Activated T-cell treated with anti-CD3 and anti-CD28 coated beads for 4 hours (primary cell): ENCODE measurements around the gene PUSL1.
"Not testable (repeated sequence)": the region's sequence is repeated elsewhere in the genome, so short reads cannot be mapped to it uniquely, and the experiment has no call there.

Experiments used
- DNase-seq: peaks from one replicate; pipeline ENCODE4 v3.0.0-alpha.2; 2020

PUSL1 gene

DNA sequence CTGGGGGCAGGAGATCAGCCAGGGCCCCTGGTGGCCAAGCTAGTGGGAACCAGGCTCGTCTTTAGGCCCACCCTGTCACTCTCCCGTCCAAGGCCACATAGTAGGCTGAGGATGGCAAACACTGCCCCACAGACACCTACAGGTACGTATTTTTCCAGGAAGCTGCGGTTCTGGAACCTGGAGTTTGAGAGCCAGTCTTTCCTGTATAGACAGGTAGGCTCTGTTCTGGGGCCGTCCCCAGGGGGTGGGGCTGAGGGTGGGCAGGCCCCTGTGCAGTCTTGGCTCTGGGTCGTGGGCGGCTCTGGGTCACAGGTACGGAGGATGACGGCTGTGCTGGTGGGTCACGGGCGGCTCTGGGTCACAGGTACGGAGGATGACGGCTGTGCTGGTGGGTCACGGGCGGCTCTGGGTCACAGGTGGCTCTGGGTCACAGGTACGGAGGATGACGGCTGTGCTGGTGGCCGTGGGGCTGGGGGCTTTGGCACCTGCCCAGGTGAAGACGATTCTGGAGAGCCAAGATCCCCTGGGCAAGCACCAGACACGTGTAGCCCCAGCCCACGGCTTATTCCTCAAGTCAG, 2.2 kb downstream of the PUSL1 start:
- DNase-seq: no peak

DNA sequence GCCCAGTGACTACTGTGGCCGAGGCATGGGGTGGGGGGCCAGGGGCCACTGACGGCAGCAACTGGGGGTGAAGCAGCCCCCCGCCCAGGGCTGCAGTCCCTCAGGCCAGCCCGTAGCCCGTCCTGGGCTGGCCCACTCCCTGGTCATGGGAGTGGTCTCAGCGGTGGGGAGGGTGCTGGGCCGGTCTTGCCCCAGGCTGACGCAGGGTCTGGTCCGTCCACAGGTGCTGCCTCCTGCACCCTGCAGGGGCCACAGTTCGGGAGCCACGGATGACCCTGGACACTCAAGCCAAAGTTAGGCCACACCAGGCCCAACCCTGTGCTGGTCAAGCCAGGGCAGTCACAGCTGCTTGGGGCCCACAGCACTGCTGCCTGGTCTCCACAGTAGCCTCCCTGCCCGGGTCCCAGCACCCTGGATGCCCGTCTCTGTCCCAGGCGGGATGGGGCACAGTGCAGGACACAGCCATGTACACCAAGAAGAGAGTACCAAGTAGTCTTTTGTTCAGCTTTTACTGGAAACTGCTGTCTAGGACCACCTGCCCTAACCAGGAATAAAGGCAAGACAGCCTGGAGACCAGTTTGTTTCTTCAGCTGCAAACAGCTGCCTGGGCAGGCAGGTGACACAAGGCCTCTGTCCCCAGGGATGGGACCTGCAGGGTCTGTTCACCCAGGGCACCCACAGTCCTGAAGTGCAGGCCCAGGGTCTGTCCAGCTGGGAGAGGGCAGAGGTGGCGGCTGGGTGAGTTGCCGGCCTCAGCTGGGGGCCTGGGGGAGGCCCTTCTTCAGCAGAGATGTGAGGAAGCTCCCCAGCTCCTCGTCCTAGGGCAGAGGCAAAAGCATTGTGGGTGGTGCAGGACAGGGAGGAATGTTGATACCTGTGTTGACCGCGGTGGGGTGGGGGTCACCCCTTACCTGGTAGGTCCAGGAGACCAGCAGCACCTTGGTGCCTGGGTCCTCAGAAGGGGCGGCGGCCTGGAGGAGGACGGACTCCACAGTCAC, 3.0 kb downstream of the PUSL1 start:
- DNase-seq: no peak

DNA sequence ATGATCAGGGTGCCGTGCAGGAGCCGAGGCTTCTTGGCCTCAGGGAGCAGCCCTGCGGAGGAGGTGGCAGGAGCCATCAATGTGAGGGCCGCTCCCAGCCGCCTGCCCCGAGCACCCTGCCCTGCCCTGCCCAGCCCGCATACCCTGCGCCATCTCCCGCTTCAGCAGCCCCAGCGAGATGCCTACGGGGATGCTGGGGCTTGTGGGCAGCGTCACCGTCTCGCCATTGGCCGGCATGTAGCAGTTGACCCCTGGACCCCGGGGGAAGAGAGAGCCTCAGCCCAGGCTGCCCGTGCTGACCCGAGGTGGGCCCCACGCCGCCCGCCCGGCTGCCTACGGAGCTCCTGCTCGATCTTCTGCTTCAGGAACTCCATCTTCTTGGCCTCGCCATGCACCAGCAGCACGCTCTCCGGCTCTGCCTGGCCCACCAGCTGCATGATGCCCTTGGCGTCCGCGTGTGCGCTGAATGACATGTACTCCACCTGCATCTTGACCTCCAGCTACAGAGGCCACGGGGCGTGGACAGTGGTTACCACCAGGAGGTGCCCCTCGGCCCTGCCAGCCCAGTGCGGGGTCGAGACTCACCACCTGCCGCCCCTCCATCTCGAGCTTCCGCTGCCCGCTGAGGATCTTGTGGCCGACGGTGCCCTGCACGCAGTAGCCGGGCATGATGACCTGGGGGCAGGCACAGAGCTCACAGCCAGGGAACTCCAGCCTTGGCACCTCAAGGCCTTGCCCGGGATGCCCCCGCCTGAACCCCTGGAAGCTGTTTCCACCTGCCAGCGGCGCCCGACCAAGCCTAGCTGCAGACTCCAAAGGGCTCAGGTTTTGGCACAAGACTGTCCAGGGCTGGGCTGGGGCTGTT, 4.3 kb downstream of the PUSL1 start:
- no peak for DNase-seq

DNA sequence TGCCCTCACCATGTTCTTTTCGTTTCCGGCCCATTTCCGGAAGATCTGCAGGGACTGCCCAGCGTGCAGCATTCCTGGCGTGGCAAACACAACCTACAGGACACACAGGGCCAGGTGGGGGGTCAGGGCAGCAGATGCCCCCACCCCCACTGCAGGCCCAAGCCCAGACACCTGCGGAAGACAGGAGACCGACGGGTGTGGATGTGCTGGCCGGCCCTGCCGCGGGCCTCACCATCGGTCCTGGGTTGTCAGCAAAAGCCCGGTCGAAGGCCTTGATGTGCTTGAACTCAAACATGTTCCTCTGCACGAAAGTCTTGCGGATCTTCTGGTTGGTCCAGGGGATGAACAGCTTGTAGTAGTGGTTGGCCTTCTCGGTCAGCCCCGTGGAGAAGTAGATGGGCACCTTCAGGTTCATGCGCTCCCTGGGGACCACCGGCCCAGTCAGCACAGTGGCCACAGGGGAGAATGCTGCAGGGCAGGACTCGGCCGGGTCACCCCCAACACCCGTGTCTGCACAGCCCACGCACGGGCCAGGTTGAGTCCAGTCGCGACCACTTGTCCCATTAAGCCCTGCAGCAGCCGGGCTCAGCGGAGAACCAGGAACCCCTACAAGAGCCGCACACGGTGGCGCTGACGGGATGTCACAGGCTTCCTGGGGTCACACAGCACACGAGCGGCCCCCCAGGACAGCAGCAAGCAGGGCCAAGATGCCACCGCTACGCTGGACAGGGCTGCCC, 5.3 kb downstream of the PUSL1 start:
- DNase-seq: no peak

DNA sequence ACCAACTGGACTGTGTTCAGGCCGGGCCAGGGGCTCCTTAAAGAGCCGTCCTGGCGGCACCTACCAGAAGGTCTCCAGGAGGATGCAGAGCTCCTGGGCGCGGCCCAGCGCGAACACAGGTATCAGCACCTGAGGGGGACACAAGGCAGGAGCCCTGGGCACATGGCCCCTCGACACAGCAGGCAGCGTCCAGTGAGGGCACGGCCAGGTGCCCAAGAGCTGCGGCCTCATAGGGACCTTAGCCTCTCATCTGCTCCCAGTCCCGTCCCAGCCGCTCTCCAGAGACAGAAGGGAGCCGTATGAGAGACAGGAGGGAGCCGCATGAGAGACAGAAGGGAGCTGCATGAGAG, 5.8 kb downstream of the PUSL1 start:
- DNase-seq: no peak

DNA sequence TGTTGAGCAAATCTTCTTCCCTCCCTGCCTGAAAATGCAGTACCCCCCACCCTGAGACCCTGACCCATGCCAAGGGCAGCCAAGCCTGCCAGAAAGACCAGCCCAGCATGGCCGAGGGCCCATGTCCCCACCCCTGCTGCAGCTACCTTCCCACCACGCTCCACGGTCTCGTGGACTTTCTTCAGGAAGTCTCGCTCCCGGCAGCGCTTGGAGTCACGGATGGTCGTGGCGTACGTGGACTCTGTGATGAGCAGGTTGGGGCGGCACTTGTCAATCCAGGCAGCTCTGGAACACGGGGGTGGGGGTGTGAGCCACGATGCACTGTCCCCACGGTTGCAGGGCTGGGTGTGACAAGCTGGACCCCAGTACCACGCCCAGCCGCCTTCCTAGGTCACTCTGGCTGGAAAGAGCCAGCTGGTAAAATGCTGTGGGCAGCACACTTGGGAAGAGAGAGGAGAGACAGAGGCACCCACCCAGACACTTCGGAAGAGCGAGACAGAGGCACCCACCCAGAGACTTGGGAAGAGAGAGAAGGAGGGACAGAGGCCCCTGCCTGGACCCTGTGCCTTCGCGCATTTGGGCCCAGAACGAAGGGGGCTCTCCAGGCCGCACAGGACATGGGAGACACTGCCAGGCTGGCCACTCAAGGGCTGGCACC, 6.4 kb downstream of the PUSL1 start:
- no peak for DNase-seq

DNA sequence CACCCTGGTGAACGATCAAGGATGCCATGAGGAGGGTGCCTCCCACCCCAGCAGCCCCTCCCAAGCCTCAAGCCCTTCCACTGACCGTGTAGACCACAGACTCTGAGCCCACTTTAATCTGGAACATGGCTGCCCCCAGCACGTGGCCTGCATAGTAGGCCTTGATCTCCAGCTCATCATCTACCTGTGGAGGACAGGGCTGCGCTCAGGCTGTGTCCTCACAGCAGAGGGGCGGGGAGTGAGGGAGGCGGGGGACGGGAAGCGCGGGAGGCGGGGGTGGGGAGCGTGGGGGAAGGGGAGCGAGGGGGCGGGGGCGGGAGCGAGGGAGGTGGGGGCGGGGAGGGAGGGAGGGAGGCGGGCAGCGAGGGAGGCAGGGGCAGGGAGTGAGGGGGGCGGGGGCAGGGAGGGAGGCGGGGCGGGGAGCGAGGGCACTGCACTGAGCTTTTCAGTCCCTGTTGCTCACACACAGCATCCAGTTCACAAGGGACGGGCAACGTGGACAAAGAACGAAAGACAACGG, 7.1 kb downstream of the PUSL1 start:
- DNase-seq: no peak

DNA sequence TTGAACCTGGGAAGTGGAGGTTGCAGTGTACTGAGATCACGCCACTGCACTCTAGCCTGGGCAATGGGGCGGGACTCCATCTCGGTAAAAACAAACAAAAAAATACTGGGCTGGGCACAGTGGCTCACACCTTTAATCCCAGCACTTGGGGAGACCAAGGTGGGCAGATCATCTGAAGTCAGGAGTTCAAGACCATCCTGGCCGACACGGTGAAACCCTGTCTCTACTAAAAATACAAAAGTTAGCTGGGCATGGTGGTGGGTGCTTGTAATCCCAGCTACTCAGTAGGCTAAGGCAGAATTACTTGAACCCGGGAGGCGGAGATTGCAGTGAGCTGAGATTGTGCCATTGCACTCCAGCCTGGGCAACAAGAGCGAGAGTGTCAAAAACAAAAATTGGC, 7.8 kb downstream of the PUSL1 start:
- DNase-seq: not testable (repeated sequence)

DNA sequence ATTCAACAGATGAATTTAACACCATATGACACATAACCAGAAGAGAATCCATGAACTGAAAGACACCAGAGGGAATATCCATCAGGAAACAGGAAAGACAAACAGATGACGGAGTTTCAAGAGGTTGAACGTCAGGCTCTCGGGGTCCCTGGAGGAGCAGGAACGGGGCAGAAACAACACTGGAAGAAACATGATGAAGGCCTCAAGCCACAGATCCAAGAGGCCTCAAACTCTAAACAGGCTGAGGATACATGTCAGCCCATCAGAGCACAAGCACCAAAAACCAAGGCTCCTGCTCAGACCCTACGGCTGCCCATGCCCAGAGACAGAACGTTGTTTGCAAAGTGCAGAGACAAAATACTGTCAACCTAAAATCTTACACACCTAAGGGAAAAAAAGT, 9.0 kb downstream of the PUSL1 start:
- DNase-seq: no peak

DNA sequence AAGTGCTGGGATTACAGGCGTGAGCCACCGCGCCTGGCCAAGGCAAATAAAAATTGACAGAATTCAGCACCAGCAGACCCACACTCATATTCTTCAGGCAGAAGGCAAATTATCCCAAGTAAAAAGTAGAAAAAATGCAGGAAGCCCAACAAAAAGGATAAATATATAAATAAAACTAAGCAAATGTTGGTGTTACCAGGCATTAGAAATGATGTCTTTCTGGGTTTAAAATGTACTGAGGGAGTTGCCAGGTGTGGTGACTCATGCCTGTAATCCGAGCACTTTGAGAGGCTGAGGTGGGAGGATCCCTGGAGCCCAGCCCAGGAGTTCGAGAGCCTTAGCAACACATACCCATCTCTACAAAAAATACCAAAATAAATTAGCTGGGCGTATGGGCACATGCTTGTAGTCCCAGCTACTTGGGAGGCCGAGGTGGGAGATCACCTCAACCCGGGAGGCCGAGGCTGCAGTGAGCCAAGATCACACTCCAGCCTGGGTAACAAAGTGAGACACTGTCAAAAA, 9.8 kb downstream of the PUSL1 start:
- no peak for DNase-seq

DNA sequence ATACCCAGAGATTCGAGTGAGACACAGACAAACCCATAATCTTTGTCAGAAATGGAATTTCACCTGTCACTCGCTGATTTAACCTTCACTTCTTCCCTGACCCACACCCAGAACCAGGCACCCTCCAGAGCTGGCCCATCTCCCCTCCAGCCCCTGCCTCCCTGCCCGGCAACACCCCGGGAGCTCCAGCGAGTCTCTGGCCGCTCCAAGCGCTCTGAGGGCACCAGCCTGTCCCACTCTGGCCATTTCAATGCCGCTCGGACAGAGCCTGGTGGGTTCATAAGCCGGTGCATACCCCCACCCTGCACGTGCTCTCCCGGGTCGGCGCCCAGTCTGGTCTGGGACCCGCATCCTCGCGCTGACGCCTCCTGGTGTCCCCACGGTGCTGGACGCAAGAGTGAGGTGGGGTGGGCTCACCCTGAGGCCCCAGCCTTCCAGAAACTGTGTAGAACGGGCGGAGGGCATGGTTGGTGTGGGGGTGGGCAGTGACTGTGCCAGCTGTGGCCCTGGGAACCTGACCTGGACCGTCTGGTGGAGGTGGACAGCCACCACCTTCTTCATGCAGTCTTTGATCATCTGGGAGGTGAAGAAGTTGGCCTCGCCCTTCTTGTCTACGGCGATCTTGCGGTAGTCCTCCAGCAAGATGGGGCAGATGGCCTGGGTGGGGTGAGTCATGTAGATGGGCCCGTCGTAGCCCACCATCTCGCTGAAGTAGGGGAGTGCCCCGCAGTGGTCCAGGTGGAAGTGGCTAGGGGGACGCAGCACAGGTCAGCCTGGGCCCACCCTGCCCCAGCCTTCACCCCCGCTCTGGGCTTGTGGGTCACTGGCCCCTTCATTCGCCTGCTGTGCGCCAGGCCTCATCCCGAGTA, 10.6 kb downstream of the PUSL1 start:
- DNase-seq: no peak

DNA sequence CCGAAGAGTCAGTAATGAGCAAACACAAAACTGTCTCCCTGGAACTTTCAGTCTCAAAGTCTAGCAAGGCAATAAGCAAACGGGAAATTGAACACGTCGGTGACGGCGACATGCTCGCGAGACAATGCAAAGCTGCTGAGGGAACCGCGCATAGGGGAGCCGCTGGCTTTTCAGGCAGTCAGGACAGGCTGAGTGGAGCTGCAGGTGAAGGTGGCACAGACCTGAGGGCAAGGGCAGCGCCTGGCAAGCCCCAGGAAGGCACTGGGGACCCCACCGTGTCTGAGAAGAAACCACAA, 11.2 kb downstream of the PUSL1 start:
- no peak for DNase-seq

DNA sequence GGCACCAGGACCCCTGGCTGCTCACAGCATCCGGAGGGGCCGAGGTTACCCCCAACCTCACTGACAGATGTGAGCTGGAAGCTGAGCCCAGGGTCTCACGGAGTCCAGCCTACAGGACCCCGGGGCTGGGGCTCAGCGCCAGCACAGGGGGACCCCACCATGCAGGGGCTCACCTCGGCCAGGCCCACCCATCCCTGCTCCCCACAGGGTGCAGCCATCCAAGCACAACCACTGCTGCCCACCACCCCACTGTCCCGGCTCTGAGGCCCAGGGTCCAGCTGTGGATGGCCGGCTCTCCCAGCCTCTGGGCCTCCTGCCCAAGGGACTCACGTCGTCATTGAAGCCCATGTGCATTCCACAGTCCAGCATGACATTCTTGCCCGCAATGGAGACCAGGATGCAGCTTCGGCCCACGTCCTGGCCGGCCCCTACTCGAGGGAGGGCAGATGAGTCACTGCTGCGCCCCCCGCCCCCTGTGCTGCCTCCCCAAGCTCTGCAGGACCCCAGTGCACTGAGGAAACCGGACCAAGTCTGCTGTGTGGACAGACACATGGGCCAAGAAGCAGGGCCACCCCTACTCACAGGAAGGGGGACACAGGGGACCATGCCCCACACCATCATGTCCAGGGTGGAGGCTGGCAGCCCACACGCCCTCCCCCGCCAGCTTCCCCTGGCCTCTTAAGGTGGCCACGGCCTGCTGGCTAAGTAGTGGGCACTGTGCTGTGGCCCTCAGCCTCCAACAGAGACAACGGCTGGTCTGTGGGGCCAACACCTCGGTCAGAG, 12.5 kb downstream of the PUSL1 start:
- no peak for DNase-seq

DNA sequence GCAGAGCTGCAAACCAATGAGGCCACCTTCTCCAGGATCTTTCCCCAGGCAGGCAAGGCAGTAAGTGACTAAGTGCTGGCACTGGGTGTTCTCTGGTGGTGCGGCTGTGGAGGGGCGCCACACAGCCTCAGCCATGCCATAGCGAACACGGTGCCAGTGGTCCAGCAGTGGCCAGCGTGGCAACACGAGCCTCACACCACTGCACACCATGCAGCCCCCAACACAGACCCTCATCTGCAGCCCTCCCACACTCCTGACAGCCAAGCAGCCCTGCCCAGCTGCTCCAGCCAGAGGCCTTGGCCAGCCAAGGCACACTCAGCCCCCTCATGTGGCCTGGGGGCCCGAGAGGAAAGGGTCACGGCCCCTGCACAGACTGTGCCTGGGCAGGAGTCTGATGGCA, 13.1 kb downstream of the PUSL1 start:
- no peak for DNase-seq

DNA sequence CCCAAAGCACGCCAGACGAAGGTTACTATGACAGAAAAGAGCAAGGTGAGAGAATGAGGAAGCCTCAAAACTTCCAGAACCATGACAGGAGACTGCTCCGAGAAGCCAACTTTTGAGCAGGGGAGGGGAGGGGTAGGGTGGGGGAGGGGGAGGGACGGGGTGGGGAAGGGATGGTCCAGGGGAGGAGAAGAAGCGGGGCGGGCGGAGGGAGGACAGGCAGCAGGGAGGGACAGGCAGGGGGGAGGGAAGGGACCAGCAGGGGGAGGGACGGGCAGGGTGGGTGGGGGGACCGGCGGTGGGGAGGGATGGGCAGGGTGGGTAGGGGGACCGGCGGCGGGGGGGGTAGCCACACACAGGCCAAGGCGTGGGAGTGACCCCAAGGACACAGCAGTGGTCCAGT, 14.0 kb downstream of the PUSL1 start:
- DNase-seq: no peak

DNA sequence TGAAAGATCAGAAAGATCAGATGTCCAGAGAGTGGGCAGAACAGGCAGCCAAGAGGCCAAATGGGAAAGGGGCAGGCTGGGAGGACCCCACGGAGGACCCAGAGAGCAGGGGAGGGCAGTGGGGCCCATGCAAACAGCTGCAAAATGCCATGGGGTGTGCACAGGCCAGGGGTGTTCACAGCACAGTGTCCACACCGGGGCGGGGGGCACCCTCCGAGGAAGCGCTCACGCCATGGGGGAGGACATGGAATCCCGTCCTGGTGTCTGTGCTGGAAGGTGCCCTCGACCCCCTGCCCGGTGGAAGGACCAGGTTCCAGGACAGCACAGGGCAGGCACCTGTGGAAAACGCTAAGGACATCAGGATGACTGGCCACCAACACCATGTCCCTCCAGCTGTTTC, 14.6 kb downstream of the PUSL1 start:
- DNase-seq: no peak

DNA sequence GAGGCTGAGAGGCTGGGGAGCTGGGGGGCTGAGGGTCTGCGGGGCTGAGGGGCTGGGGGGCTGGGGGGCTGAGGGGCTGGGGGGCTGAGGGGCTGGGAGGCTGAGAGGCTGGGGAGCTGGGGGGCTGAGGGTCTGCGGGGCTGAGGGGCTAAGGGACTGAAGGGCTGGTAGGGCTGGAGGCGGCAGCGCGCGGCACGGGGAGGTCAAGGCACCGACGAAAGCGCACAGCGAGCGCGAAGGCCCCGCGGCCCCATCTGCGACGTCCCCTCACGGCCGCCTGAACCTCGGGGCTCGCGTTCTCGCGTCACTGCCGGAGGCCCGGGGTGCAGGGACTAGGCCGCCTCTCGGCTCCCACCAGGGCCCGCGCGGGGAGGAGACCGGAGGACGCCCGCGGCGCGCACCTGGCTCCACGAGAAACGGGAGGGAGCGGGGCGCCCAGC, 15.7 kb downstream of the PUSL1 start:
- no peak for DNase-seq

DNA sequence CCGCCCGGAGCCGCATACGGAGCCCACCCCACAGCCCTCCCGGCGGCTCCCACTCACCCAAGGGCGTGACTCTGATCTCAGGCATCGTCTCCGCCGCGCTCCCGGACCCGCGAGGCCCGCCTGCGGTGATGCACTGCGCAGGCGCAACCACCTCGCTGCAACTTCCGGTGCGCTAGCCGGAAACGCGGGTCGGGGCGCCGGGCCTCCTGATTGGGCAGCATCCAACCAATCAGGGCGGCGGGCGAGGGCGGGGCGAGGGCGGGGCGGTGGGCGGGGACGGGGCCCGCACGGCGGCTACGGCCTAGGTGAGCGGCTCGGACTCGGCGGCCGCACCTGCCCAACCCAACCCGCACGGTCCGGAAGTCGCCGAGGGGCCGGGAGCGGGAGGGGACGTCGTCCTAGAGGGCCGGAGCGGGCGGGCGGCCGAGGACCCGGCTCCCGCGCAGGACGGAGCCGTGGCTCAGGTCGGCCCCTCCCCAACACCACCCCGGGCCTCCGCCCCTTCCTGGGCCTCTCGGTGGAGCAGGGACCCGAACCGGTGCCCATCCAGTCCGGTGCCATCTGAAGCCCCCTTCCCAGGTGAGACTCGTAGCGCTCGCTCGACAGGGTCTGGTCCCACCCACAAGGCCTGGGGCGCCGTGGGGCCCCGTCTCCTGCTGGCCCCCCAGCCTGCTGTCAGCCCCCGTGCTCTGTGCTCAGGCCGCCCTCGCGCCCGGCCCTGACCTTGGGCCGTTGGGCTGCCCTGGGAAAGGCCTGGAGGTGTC, 16.3 kb downstream of the PUSL1 start, which contains the start of the genes CPTP and INTS11:
Gene CPTP, plus strand, starts transcription at position 279 of the 764 bp plus-strand sequence. CDS start 2,109 bp downstream, outside the sequence.
Gene INTS11, minus strand, starts transcription at position 137 of the 764 bp plus-strand sequence. Its CDS starts 52 bp downstream, at position 85.
- peak; percentile 95 for DNase-seq
